Retina (tissue), 1 donor: ENCODE results near the gene NT5C3B.
"Not testable (repeated sequence)": the region's sequence is repeated elsewhere in the genome, so short reads cannot be mapped to it uniquely, and the experiment has no call there.

Source experiments
- DNase-seq: peaks from one replicate; pipeline ENCODE4 v3.0.0-alpha.2; 2016

NT5C3B gene

DNA sequence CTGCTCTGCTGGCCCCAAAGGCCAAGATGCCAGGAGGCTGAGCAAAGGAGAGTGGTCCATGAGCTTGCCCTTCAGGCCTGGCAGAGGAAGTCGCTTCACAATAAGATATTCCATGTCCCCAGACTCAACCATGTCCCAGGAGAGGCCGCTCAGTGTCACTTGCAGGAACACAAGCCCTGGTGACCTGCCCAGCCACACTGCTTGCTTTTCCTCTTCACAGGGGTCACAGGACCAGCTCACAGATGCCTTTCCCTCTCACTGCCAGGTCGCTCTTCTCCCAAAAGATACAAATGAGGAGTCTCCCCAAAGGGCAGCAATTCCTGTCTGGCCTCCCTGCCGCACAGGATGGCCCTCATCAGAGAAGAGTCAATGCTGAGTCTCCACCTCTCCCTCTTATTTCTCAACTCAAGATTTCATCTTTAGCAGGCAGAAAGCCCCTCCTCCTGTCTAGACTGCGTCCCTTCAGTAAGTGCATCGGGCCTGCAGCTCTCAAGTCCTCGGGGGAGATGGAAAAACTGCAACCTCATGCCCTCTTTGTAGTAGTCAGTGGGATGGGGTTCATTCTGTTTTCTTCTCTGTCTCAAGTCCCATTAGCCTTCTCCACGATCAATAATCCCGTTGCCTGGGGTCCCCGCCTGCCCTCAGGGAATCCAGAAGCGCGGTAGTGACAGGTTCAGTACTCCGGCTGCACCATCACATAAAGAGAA is 54.5 kb downstream of the NT5C3B start:
- DNase-seq: peak; percentile 56

DNA sequence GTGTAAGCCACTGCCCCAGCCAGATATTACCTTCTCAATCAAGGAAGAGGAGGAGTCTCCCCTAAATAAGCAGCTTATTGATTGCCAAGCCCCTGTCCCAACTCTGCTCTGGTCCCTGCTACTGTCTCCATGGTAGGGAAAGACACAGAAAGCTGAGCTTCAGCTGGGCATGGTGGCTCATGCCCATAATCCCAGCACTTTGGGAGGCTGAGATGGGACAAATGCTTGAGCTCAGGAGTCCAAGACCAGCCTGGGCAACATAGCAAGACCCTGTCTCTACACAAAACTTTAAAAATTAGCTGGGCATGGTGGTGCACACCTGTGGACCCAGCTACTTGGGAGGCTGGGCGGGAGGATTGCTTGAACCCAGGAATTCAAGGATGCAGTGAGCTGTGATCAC is 56.1 kb downstream of the NT5C3B start:
- DNase-seq: no peak

DNA sequence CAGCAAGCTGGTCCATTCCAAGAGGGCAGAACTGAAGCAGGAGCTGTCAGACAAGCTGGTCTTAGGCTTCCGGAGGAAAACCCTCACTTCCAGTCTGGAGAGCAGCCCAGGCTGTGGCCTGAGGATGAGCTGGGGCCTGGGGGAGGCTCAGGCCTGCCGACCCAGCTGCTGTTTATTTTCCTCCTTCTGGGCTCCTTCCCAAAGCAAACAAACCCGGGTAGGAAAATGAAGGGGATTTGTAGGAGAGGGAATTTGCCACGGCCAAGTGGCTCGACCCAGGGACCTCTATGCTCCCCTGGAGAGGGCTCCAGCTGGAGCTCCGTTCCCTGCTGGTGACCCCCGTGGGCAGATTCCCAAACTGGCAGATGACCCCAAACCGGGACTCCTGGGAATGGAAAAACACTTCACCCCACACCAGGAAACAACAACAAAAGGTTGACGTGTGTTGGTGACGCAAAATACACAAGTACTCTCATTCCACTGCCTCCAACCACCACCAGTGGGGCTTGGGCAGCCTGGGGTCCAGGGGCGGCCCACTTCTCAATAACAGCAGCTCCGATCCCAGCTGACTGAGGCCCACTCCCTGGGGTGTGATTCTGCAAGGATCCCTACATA is 58.4 kb downstream of the NT5C3B start:
- DNase-seq: no peak

DNA sequence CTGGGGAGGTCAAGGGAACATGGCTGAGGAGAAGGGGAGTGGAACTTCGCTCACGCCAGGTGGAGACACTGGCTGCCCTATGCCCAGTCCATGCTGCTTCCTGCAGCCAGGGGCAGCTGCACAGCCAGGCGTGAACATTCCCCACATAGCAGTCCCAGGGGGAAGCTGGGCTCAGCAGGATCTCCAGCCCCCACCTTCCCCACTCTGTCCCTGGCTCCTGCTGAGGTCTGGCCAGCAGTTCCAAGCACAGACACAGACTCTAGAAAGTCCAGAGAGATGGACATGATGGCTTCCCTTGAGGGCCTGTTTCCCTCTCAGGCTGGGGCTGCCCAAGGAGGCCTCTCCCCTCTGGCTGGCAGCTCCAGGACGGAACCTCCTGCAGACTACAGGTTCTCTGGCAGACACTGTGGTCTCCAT is 58.9 kb downstream of the NT5C3B start:
- DNase-seq: peak; percentile 59

DNA sequence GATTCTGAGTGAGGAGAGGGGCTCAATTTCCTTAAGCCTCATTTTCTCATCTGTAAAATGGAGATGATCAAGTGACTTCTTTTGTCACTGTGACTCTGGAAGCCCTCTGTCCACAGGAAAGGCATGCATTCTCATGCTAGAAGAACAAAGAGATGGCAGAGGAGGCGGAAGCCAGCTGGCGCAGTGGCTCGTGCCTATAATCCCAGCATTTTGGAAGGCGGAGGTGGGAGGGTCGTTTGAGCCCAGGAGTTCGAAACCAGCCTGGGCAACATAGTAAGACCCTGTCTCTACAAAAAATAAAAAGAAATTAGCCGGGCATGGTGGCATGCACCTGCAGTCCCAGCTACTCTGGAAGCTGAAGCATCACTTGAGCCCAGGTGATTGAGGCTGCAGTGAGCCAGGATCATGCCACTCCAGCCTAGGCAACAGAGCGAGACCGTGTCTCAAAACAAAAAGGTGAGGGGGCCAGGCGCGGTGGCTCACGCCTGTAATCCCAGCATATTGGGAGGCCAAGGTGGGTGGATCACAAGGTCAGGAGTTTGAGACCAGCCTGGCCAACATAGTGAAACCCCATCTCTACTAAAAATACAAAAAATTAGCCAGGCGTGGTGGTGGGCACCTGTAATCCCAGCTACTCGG is 59.7 kb downstream of the NT5C3B start:
- DNase-seq: not testable (repeated sequence)

DNA sequence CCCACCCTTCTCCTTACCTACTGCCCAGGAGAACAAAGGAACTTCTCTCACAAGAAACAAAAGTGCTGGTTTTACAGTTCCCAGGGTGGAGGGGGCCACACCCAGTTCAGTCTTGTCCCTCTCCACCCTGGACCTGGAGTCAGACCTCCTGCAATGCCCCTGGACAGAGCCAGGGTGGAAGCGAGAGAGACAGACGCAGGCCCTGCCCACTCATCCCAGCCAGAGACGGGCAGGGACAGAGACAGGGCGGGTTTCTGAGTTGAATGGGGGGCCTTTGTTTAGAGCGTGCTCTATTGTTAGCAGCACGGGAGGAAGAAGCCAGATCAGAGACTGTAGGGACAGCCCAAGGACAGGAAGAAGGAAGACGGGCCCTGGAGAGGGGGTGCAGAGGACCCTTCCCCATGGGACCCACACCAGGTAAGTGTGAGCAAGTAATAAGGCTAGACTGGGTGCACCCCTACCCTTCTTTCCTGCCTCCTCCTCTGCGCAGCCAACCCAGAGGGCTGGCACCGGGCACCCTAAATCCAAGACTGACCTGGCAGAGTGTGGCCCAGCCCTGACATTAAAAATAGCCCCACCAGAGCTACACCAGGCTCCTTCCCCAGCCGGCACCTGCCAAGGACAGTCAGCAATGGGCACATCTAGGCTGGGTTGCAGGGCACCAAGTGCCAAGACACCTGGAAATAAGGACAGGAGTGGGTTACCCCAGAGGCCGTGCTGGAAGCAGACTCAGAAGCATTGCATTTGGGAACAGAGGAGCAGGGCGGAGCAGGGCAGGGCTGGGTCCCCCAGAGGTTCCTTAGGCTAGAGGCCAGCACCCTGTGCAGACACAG is 60.4 kb downstream of the NT5C3B start:
- peak; percentile 55 for DNase-seq
